ENCODE data around the gene NETO1. TPM values are rescaled to one million over a fixed set of nuclear protein-coding genes. Genes with fewer than 3 reads are reported as not detected.
A peak's percentile ranks its signal among the peaks of the same experiment; 100 is the strongest.

The NETO1 gene
- total RNA-seq, 2 experiments from 2014 or later: not detected

- DNase-seq: no peak
- CTCF ChIA-PET: no interaction called here
- no peaks in the 10 kb centered on the region for H3K4me1 Mint-ChIP-seq
- H3K27ac Mint-ChIP-seq: no peak overlapping the region
- no peaks in the 10 kb centered on the region for H3K9me3 Mint-ChIP-seq
- H3K27me3 Mint-ChIP-seq: no peaks in the 10 kb centered on the region
- POLR2A ChIA-PET: no interaction called here
- no peaks in the 10 kb centered on the region for H3K36me3 Mint-ChIP-seq (ENCODE audit: low read depth)
- H3K4me3 Mint-ChIP-seq: no peak overlapping the region
These were observed 39.2 kb downstream of the NETO1 start for GRCh38 chr18:72828601-72829000.

GRCh38 chr18:72826736-72827135 is 41.1 kb downstream of the NETO1 start:
- ChIA-PET POLR2A (no interaction called here), CTCF (no interaction called here)
- Mint-ChIP-seq H3K4me1 (no peaks in the 10 kb centered on the region), H3K27ac (no peak overlapping the region), H3K4me3 (no peak overlapping the region), H3K36me3 (ENCODE audit: low read depth) (no peaks in the 10 kb centered on the region), H3K27me3 (no peaks in the 10 kb centered on the region), H3K9me3 (no peaks in the 10 kb centered on the region)
- DNase-seq: no peak

GRCh38 chr18:72823345-72823744 is 44.4 kb downstream of the NETO1 start:
- ChIA-PET POLR2A (no interaction called here), CTCF (no interaction called here)
- no peak for DNase-seq
- no peak overlapping the region for H3K4me3 Mint-ChIP-seq
- peak overlapping the region; percentile 39 for H3K27ac Mint-ChIP-seq
- no peaks in the 10 kb centered on the region for H3K27me3 Mint-ChIP-seq
- H3K4me1 Mint-ChIP-seq: no peaks in the 10 kb centered on the region
- no peaks in the 10 kb centered on the region for H3K9me3 Mint-ChIP-seq
- no peaks in the 10 kb centered on the region for H3K36me3 Mint-ChIP-seq (ENCODE audit: low read depth)

- Mint-ChIP-seq H3K27ac (no peak overlapping the region), H3K36me3 (ENCODE audit: low read depth) (no peaks in the 10 kb centered on the region), H3K9me3 (no peaks in the 10 kb centered on the region), H3K4me1 (no peaks in the 10 kb centered on the region), H3K27me3 (no peaks in the 10 kb centered on the region), H3K4me3 (no peak overlapping the region)
- ChIA-PET POLR2A (no interaction called here), CTCF (no interaction called here)
- DNase-seq: no peak
These were observed 45.6 kb downstream of the NETO1 start for GRCh38 chr18:72822202-72822601.

GRCh38 chr18:72820571-72820970 is 47.2 kb downstream of the NETO1 start:
- Mint-ChIP-seq H3K4me3 (no peak overlapping the region), H3K36me3 (ENCODE audit: low read depth) (no peaks in the 10 kb centered on the region), H3K27me3 (no peaks in the 10 kb centered on the region), H3K27ac (no peak overlapping the region), H3K9me3 (no peaks in the 10 kb centered on the region), H3K4me1 (no peaks in the 10 kb centered on the region)
- no peak for DNase-seq
- ChIA-PET POLR2A (no interaction called here), CTCF (no interaction called here)

- ChIA-PET POLR2A (no interaction called here), CTCF (no interaction called here)
- H3K36me3 Mint-ChIP-seq (ENCODE audit: low read depth): no peaks in the 10 kb centered on the region
These were observed 48.7 kb downstream of the NETO1 start for GRCh38 chr18:72819050-72819449.

GRCh38 chr18:72811047-72811446 is 56.7 kb downstream of the NETO1 start:
- H3K4me3 Mint-ChIP-seq: no peak overlapping the region
- DNase-seq: no peak
- H3K9me3 Mint-ChIP-seq: no peaks in the 10 kb centered on the region
- H3K36me3 Mint-ChIP-seq (ENCODE audit: low read depth): no peaks in the 10 kb centered on the region
- ChIA-PET CTCF (no interaction called here), POLR2A (no interaction called here)
- H3K27me3 Mint-ChIP-seq: no peaks in the 10 kb centered on the region
- no peaks in the 10 kb centered on the region for H3K4me1 Mint-ChIP-seq
- no peak overlapping the region for H3K27ac Mint-ChIP-seq

More at GRCh38 chr18:72819050-72819449, 48.7 kb downstream of the NETO1 start:
- H3K9me3 Mint-ChIP-seq: no peaks in the 10 kb centered on the region
- H3K27ac Mint-ChIP-seq: no peak overlapping the region
- no peaks in the 10 kb centered on the region for H3K4me1 Mint-ChIP-seq
- H3K4me3 Mint-ChIP-seq: no peak overlapping the region
- no peak for DNase-seq
- H3K27me3 Mint-ChIP-seq: no peaks in the 10 kb centered on the region

- ChIA-PET CTCF (no interaction called here), POLR2A (no interaction called here)
- H3K36me3 Mint-ChIP-seq (ENCODE audit: low read depth): no peaks in the 10 kb centered on the region
- H3K4me3 Mint-ChIP-seq: no peak overlapping the region
- H3K27me3 Mint-ChIP-seq: no peaks in the 10 kb centered on the region
- DNase-seq: no peak
- H3K4me1 Mint-ChIP-seq: no peaks in the 10 kb centered on the region
- H3K27ac Mint-ChIP-seq: no peak overlapping the region
- H3K9me3 Mint-ChIP-seq: no peaks in the 10 kb centered on the region
These were observed 59.1 kb downstream of the NETO1 start for GRCh38 chr18:72808680-72809079.

GRCh38 chr18:72799106-72799505 is 68.7 kb downstream of the NETO1 start:
- Mint-ChIP-seq H3K27me3 (no peaks in the 10 kb centered on the region), H3K9me3 (no peaks in the 10 kb centered on the region), H3K4me3 (no peak overlapping the region), H3K36me3 (ENCODE audit: low read depth) (no peaks in the 10 kb centered on the region), H3K27ac (no peak overlapping the region), H3K4me1 (no peaks in the 10 kb centered on the region)
- CTCF ChIA-PET: no interaction called here
- POLR2A ChIA-PET: no interaction called here
- no peak for DNase-seq

- Mint-ChIP-seq H3K4me1 (no peaks in the 10 kb centered on the region), H3K27me3 (no peaks in the 10 kb centered on the region), H3K27ac (no peak overlapping the region), H3K36me3 (ENCODE audit: low read depth) (no peaks in the 10 kb centered on the region), H3K9me3 (no peaks in the 10 kb centered on the region), H3K4me3 (no peak overlapping the region)
- ChIA-PET CTCF (no interaction called here), POLR2A (no interaction called here)
- DNase-seq: no peak
These were observed 84.3 kb downstream of the NETO1 start for GRCh38 chr18:72783530-72783929.

- CTCF ChIA-PET: no interaction called here
- H3K36me3 Mint-ChIP-seq (ENCODE audit: low read depth): no peaks in the 10 kb centered on the region
- DNase-seq: no peak
- H3K4me1 Mint-ChIP-seq: no peaks in the 10 kb centered on the region
- H3K27me3 Mint-ChIP-seq: no peaks in the 10 kb centered on the region
- no peaks in the 10 kb centered on the region for H3K9me3 Mint-ChIP-seq
- no peak overlapping the region for H3K4me3 Mint-ChIP-seq
- no peak overlapping the region for H3K27ac Mint-ChIP-seq
- POLR2A ChIA-PET: no interaction called here
These were observed 92.9 kb downstream of the NETO1 start for GRCh38 chr18:72774914-72775313.

GRCh38 chr18:72772916-72773315 is 94.9 kb downstream of the NETO1 start:
- H3K4me1 Mint-ChIP-seq: no peaks in the 10 kb centered on the region
- H3K36me3 Mint-ChIP-seq (ENCODE audit: low read depth): no peaks in the 10 kb centered on the region
- POLR2A ChIA-PET: no interaction called here

GRCh38 chr18:72768681-72769229 is 99.0 kb downstream of the NETO1 start:
- ChIA-PET POLR2A (no interaction called here), CTCF (no interaction called here)
- DNase-seq: no peak
- Mint-ChIP-seq H3K27me3 (no peaks in the 10 kb centered on the region), H3K4me1 (no peaks in the 10 kb centered on the region), H3K36me3 (ENCODE audit: low read depth) (no peaks in the 10 kb centered on the region), H3K4me3 (no peak overlapping the region), H3K9me3 (no peaks in the 10 kb centered on the region), H3K27ac (no peak overlapping the region)

More at GRCh38 chr18:72772916-72773315, 94.9 kb downstream of the NETO1 start:
- Mint-ChIP-seq H3K27ac (no peak overlapping the region), H3K4me3 (no peak overlapping the region), H3K27me3 (no peaks in the 10 kb centered on the region), H3K9me3 (no peaks in the 10 kb centered on the region)
- DNase-seq: no peak
- CTCF ChIA-PET: no interaction called here

GRCh38 chr18:72762515-72763122 is 105.2 kb downstream of the NETO1 start:
- Mint-ChIP-seq H3K9me3 (no peaks in the 10 kb centered on the region), H3K27me3 (no peaks in the 10 kb centered on the region), H3K4me1 (no peaks in the 10 kb centered on the region), H3K36me3 (ENCODE audit: low read depth) (no peaks in the 10 kb centered on the region), H3K4me3 (no peak overlapping the region), H3K27ac (no peak overlapping the region)
- POLR2A ChIA-PET: no interaction called here
- CTCF ChIA-PET: interaction anchor here (0.7 kb wide), 1 partner anchor 1092 kb away, joined by 3 read pairs; no protein-coding TSS in a partner anchor
- peak; percentile 11 for DNase-seq

All from activated CD4-positive, alpha-beta T cell treated with anti-CD3 and anti-CD28 coated beads, Interleukin-2, amount 10 ng/mL, durations not matched to agents 7 days and 5 days (primary cell).